ENCODE measurements around the gene ZBP1.

Gene ZBP1

DNA sequence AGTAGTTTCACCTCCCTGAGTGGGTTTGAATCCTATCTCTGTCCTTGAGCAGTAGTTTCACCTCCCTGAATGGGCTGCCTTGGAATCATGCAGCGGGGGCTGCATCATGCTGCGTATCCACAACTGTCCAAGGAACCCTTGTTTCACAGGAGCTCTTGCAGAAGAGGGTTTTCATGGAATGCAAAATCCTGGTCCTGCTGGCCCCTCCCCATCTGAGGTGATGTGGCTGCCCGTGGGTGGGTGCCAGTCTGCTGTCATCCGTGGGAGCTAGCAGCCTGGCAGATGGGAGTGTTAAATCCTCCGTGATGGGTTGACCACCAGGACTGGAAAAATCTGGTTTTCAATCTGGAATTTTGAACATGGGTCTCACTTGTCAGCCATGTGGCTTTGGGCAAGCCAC lies 21.7 kb downstream of the ZBP1 start:
- Histone ChIP-seq H3K9me3 (replicated peaks; ENCODE audit: low read length) (no peaks in the 10 kb centered on the region), H3K4me2 (ENCODE audit: low read length) (no peak overlapping the region), H3K36me3 (ENCODE audit: insufficient read depth, low read length) (no peaks in the 10 kb centered on the region), H3K9ac (ENCODE audit: low read depth, low read length) (no peak overlapping the region), H3K27me3 (ENCODE audit: control insufficient read depth, insufficient read depth, low read length) (peaks cover 21% of the 10 kb centered on the region), H3K4me1 (ENCODE audit: control insufficient read depth, insufficient read depth, low read length) (peaks cover 3% of the 10 kb centered on the region), H3K4me3 (ENCODE audit: low read length) (no peak overlapping the region)

DNA sequence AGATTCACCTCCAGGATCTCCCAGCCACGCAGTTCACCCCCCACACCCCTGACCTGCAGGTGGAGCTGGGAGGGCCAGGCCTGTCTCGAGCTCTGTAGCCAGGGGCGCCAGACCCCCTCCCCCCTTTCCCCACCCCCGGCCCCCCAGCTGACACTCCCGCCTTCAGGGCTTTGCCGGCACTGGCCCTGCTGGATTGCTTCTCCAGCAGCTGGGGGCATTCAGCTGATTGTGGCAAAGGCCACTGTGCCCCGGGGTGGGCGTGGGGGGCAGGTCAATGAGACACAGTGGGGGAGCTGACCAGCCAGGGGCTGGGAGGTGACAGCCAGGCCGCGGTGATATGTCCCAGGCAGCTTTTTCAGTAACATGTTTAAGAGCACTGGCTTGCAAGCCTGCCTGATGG lies 22.2 kb downstream of the ZBP1 start:
- Histone ChIP-seq H3K27me3 (ENCODE audit: control insufficient read depth, insufficient read depth, low read length) (peaks cover 23% of the 10 kb centered on the region), H3K4me2 (ENCODE audit: low read length) (no peak overlapping the region), H3K9ac (ENCODE audit: low read depth, low read length) (no peak overlapping the region), H3K9me3 (replicated peaks; ENCODE audit: low read length) (no peaks in the 10 kb centered on the region), H3K4me1 (ENCODE audit: control insufficient read depth, insufficient read depth, low read length) (peaks cover 3% of the 10 kb centered on the region), H3K4me3 (ENCODE audit: low read length) (no peak overlapping the region), H3K36me3 (ENCODE audit: insufficient read depth, low read length) (no peaks in the 10 kb centered on the region)

- H3K9me3 ChIP-seq (replicated peaks; ENCODE audit: low read length) = no peaks in the 10 kb centered on the region
- peak overlapping the region; percentile 48 for H3K4me2 ChIP-seq (ENCODE audit: low read length)
- H3K36me3 ChIP-seq (ENCODE audit: insufficient read depth, low read length) = no peaks in the 10 kb centered on the region
- H3K4me1 ChIP-seq (ENCODE audit: control insufficient read depth, insufficient read depth, low read length) = peaks cover 3% of the 10 kb centered on the region
- no peak overlapping the region for H3K9ac ChIP-seq (ENCODE audit: low read depth, low read length)
- H3K27me3 ChIP-seq (ENCODE audit: control insufficient read depth, insufficient read depth, low read length) = peaks cover 30% of the 10 kb centered on the region
- no peak overlapping the region for H3K4me3 ChIP-seq (ENCODE audit: low read length)
Measured at GRCh38 chr20:57596998-57597939, 23.0 kb downstream of the ZBP1 start.

GRCh38 chr20:57596358-57596757 lies 23.9 kb downstream of the ZBP1 start:
- H3K4me3 ChIP-seq (ENCODE audit: low read length) = no peak overlapping the region
- no peaks in the 10 kb centered on the region for H3K36me3 ChIP-seq (ENCODE audit: insufficient read depth, low read length)
- H3K9me3 ChIP-seq (replicated peaks; ENCODE audit: low read length) = no peaks in the 10 kb centered on the region
- H3K9ac ChIP-seq (ENCODE audit: low read depth, low read length) = no peak overlapping the region
- peaks cover 40% of the 10 kb centered on the region for H3K27me3 ChIP-seq (ENCODE audit: control insufficient read depth, insufficient read depth, low read length)
- no peak overlapping the region for H3K4me2 ChIP-seq (ENCODE audit: low read length)
- peaks cover 3% of the 10 kb centered on the region for H3K4me1 ChIP-seq (ENCODE audit: control insufficient read depth, insufficient read depth, low read length)

- Histone ChIP-seq H3K4me1 (ENCODE audit: control insufficient read depth, insufficient read depth, low read length) (peaks cover 3% of the 10 kb centered on the region), H3K4me2 (ENCODE audit: low read length) (no peak overlapping the region), H3K4me3 (ENCODE audit: low read length) (no peak overlapping the region), H3K27me3 (ENCODE audit: control insufficient read depth, insufficient read depth, low read length) (peaks cover 40% of the 10 kb centered on the region), H3K9ac (ENCODE audit: low read depth, low read length) (no peak overlapping the region), H3K36me3 (ENCODE audit: insufficient read depth, low read length) (no peaks in the 10 kb centered on the region), H3K9me3 (replicated peaks; ENCODE audit: low read length) (no peaks in the 10 kb centered on the region)
Measured at GRCh38 chr20:57595041-57596030, 24.9 kb downstream of the ZBP1 start.

- Histone ChIP-seq H3K4me1 (ENCODE audit: control insufficient read depth, insufficient read depth, low read length) (peaks cover 3% of the 10 kb centered on the region), H3K4me2 (ENCODE audit: low read length) (no peak overlapping the region), H3K36me3 (ENCODE audit: insufficient read depth, low read length) (no peaks in the 10 kb centered on the region), H3K9me3 (replicated peaks; ENCODE audit: low read length) (no peaks in the 10 kb centered on the region), H3K4me3 (ENCODE audit: low read length) (no peak overlapping the region), H3K27me3 (ENCODE audit: control insufficient read depth, insufficient read depth, low read length) (peaks cover 43% of the 10 kb centered on the region), H3K9ac (ENCODE audit: low read depth, low read length) (no peak overlapping the region)
Measured at GRCh38 chr20:57594092-57594951, 25.9 kb downstream of the ZBP1 start.

DNA sequence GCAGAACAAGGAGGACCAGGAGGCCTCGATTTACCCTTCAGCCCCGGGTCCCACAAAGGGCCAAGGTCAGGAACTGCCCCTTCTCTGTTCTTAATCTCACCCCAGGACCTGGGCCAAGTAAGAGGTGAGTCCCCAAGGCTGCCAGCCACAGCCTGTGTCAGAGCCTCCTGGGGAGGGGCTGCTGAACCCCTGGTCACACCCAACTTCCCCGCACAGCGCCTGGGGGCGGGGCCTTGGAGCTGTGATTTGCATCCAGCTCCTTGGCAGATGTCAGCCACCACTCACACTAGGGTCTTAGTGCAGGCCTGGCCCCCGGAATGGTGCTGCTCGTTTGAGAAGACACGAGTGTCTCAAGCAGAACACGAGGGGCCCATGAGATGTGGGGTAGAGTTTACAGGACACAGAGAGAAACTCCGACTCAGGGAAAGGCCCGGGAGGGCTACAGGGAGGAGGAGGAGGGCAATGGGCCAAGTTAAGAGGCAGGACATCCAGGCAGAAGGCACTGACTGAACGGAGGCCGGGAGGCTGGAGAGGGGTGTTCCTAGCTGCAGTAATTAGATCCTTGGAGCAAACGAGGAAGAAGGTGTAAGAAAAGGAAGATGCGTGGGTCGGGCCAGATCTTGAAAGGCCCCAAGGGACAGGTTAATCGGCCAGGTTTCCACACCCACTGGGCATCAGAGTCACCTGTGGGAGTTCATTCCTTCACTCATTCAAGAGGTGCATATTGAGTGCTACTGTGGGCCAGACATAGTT lies 26.9 kb downstream of the ZBP1 start:
- H3K4me1 ChIP-seq (ENCODE audit: control insufficient read depth, insufficient read depth, low read length) = peaks cover 3% of the 10 kb centered on the region
- no peak overlapping the region for H3K9ac ChIP-seq (ENCODE audit: low read depth, low read length)
- H3K36me3 ChIP-seq (ENCODE audit: insufficient read depth, low read length) = no peaks in the 10 kb centered on the region
- H3K27me3 ChIP-seq (ENCODE audit: control insufficient read depth, insufficient read depth, low read length) = peaks cover 34% of the 10 kb centered on the region
- H3K4me2 ChIP-seq (ENCODE audit: low read length) = no peak overlapping the region
- H3K9me3 ChIP-seq (replicated peaks; ENCODE audit: low read length) = no peaks in the 10 kb centered on the region
- H3K4me3 ChIP-seq (ENCODE audit: low read length) = no peak overlapping the region

DNA sequence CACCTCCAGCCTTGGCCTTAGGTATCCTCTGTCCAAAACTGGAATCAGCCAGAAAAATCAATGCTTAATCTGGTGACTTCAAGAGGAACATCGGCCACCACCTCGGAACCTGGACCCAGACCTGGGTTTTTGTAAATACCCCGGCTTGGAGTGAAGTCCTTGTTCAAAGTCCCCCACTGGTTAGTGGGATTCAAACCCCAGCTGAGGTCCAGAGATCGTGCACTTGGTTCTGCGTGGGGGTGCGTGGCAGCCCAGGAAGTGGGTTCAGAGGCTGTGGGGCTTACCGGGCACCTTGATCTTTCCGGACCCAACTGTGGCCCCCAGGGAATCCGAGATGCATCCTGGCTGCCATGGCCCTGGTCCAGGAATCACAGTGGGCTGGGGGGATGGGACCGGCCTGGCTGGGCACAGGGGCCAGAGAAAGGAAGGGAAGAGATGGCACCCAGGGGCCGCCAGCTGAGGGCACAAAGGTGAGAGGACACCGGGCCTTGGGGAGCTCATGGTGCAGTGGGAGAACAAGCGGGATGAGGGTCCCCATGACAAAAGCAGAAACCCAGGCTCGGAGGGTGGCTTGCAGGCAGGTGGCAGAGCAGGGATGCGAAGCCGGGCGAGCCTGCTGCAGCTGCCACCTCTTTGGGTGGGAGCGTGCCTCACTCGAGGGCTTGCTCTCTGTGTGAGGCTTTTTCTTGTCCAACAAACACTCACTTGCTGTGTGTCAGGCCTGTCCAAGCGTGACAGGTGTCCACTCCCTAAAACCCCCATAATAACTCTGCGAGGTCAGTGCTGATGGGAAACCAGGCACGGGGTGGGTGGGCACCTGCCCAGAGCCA lies 27.7 kb downstream of the ZBP1 start:
- no peaks in the 10 kb centered on the region for H3K9me3 ChIP-seq (replicated peaks; ENCODE audit: low read length)
- H3K9ac ChIP-seq (ENCODE audit: low read depth, low read length) = no peak overlapping the region
- H3K4me3 ChIP-seq (ENCODE audit: low read length) = no peak overlapping the region
- peaks cover 3% of the 10 kb centered on the region for H3K4me1 ChIP-seq (ENCODE audit: control insufficient read depth, insufficient read depth, low read length)
- H3K27me3 ChIP-seq (ENCODE audit: control insufficient read depth, insufficient read depth, low read length) = peaks cover 40% of the 10 kb centered on the region
- H3K36me3 ChIP-seq (ENCODE audit: insufficient read depth, low read length) = no peaks in the 10 kb centered on the region
- H3K4me2 ChIP-seq (ENCODE audit: low read length) = no peak overlapping the region

GRCh38 chr20:57591289-57592229 lies 28.7 kb downstream of the ZBP1 start:
- H3K4me3 ChIP-seq (ENCODE audit: low read length) = no peak overlapping the region
- no peaks in the 10 kb centered on the region for H3K9me3 ChIP-seq (replicated peaks; ENCODE audit: low read length)
- H3K27me3 ChIP-seq (ENCODE audit: control insufficient read depth, insufficient read depth, low read length) = peaks cover 49% of the 10 kb centered on the region
- H3K4me2 ChIP-seq (ENCODE audit: low read length) = no peak overlapping the region
- H3K4me1 ChIP-seq (ENCODE audit: control insufficient read depth, insufficient read depth, low read length) = no peaks in the 10 kb centered on the region
- no peaks in the 10 kb centered on the region for H3K36me3 ChIP-seq (ENCODE audit: insufficient read depth, low read length)
- H3K9ac ChIP-seq (ENCODE audit: low read depth, low read length) = no peak overlapping the region

Data from skeletal muscle satellite cell (primary cell).